Transverse colon (tissue), 4 donors: ENCODE data around the gene GNRH2. TPM values are rescaled to one million over a fixed set of nuclear protein-coding genes. Genes with fewer than 3 reads are reported as not detected.

Experiments used
- DNase-seq: peaks from one replicate; pipeline ENCODE4 v3.0.0-alpha.2; 2019
- H3K27ac ChIP-seq, 4 donors: fragments of 200-600 bp; sonication (generic); 2 replicates each; pipeline ENCODE4 v1.5.1; 2016 to 2018; ENCODE audit warnings: inconsistent platforms in 4 of 4
- H3K27me3 ChIP-seq: fragments of 200-600 bp; sonication (generic); 2 replicates; pipeline ENCODE4 v1.5.1; 2017; ENCODE audit warnings: inconsistent platforms
- H3K36me3 ChIP-seq, 4 donors: fragments of 200-600 bp; sonication (generic); 2 replicates each; pipeline ENCODE4 v1.5.1; 2017 to 2019; ENCODE audit warnings: inconsistent platforms in 4 of 4
- H3K4me1 ChIP-seq, 4 donors: fragments of 200-600 bp; sonication (generic); 2 replicates each; pipeline ENCODE4 v1.5.1; 2017 to 2020; ENCODE audit warnings: inconsistent platforms in 4 of 4
- H3K4me3 ChIP-seq, 4 donors: fragments of 200-600 bp; sonication (generic); 1 replicate in 1 of 4; 2 replicates in 3 of 4; pipeline versions ENCODE4 v1.5.1 to v1.6.1; 2017 to 2019; ENCODE audit warnings: inconsistent platforms in 4 of 4
- H3K9me3 ChIP-seq, 2 donors: fragments of 200-600 bp; sonication (generic); 2 replicates each; pipeline ENCODE4 v1.5.1; 2017 to 2019; ENCODE audit warnings: inconsistent platforms in 2 of 2
- EP300 ChIP-seq: sonication (generic); formaldehyde crosslinking; IDR thresholded peaks from one replicate; pipeline ENCODE4 v1.6.1; 2017; ENCODE audit warnings: antibody characterized with exemption, low read depth
- POLR2A ChIP-seq: fragments of 450-650 bp; IDR thresholded peaks from one replicate; pipeline ENCODE4 v1.6.1; 2016; ENCODE audit warnings: antibody characterized with exemption, mild to moderate bottlenecking, moderate library complexity
- POLR2AphosphoS5 ChIP-seq, 3 donors: sonication (generic); formaldehyde crosslinking; IDR thresholded peaks; one replicate each; pipeline ENCODE4 v1.6.1; 2016; ENCODE audit warnings: antibody characterized with exemption in 3 of 3
- WGBS, 2 donors: methylation state at CpG; one replicate each; pipeline ENCODE4 v1.1.5; 2018; ENCODE audit warnings: low coverage in 1 of 2; 5-methylcytosine and 5-hydroxymethylcytosine counted together
- in situ Hi-C, 4 donors: fragments of 200-750 bp; cut with MboI; loops; one replicate each; pipeline versions ENCODE4 v1.15.0 to v1.15.1; 2017; ENCODE audit warnings: low sequenced_read_pairs in 3 of 4, low pct_ligation_motif_present in 1 of 4, low pct_unique_long_range_greater_than_20kb in 1 of 4
- intact Hi-C: fragments of 100-400 bp; cut with DNase I; formaldehyde crosslinking; loops from one replicate; pipeline ENCODE4 v1.15.1; 2023; ENCODE audit warnings: low total_unique reads
- total RNA-seq, 4 donors: library from RNA; depleted of rRNA; stranded (reverse); fragments of >200 nt; gene quantifications; one replicate each; pipeline ENCODE4 v1.1.0, GENCODE V29; 2016
- TF ChIP-seq, protein P1 (sequence below), 5 experiments: fragments of 200-600 bp in 3 of 5; fragments of 450-650 bp in 2 of 5; sonication (generic) in 3 of 5; IDR thresholded peaks; 1 replicate in 2 of 5; 2 replicates in 3 of 5; pipeline ENCODE4 v1.5.1; 2016 to 2017; ENCODE audit warnings: antibody characterized with exemption in 5 of 5, inconsistent platforms in 3 of 5, mild to moderate bottlenecking in 2 of 5, moderate library complexity in 1 of 5

The GNRH2 gene
- total RNA-seq, 4 donors from 2014 or later = not detected

DNA sequence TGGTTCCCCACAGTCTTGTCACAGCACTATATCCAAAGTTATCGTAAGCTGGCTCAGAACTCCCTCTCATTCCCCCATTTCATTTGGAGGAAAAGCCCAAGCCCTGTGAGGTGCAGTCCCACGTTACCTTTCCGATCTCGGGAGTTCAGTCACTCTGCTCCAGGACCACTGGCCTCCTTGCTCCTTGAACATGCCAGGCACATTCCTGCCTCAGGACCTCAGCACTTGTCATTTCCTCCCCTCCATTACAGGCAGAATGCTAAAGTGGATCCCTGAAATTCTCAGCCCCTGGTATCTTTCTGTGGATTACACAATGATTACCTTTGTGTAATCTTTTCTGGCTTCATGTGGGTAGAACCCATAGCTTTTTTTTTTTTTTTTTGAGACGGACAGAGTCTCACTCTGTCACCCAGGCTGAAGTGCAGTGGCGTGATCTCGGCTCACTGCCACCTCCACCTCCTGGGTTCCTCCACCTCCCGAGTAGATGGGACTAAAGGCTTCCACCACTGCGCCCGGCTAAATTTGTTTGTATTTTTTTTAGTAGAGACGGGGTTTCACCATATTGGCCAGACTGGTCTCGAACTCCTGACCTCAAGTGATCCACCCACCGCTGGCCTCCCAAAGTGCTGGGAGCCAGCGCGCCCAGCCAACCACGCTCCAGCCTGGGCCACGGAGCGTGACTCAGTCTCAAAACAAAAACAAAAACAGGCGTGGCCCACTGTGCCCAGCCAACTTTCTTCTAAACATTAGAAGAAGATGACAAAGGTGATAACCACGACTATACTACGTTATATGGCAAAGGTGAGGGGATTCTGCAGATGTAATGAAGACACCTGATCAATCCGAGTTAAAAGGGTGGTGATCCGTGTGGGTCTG lies 24.0 kb downstream of the GNRH2 start:
- TF ChIP-seq POLR2A (no peak), EP300 (no peak)
- DNase-seq = no peak
- Histone ChIP-seq H3K4me1 (peaks cover 0 to 11% (median 8%) of the 10 kb centered on the region in 4 donors), H3K4me3 (no peak overlapping the region), H3K9me3 (no peaks in the 10 kb centered on the region), H3K27ac (no peak overlapping the region), H3K27me3 (peaks cover 20% of the 10 kb centered on the region), H3K36me3 (no peaks in the 10 kb centered on the region)
- in situ Hi-C loops (loop anchor here in 2 of 4 donors (25.0 kb wide), 1 partner anchor 245 kb away; no protein-coding TSS in a partner anchor), intact Hi-C loops (no loop called here)
- WGBS, 2 donors = 71 to 77% methylated on average over 6 to 23 of the region's 23 CpGs

DNA sequence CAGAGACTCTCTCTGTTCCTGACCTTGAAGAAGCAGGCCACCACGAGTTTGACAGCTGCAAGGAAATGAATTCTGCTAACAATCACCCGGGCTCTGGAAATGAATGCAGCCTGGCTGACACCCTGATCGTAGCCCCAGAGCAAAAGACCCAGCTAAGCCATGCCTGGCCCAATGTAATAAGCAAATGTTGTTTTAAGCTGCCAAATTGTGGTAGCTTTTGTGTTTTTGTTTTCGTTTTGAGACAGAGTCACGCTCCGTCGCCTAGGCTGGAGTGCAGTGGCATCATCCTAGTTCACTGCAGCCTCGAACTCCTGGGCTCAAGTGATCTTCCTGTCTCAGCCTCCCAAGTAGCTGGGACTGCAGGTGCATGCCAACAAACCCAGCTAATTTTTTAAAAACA lies 24.7 kb downstream of the GNRH2 start:
- Histone ChIP-seq H3K27me3 (peaks cover 27% of the 10 kb centered on the region), H3K27ac (no peak overlapping the region), H3K4me1 (peaks cover 0 to 12% (median 9%) of the 10 kb centered on the region in 4 donors), H3K9me3 (no peaks in the 10 kb centered on the region), H3K36me3 (no peaks in the 10 kb centered on the region), H3K4me3 (no peak overlapping the region)
- intact Hi-C loops (no loop called here), in situ Hi-C loops (loop anchor here in 2 of 4 donors (25.0 kb wide), 1 partner anchor 244 kb away; no protein-coding TSS in a partner anchor)
- no peak for TF ChIP-seq POLR2A
- no peak for TF ChIP-seq POLR2AphosphoS5 (IDR thresholded peaks at IDR 0.05)
- TF ChIP-seq EP300 = no peak
- 53 to 68% methylated on average over 4 to 8 of the region's 8 CpGs for WGBS, 2 donors
- no peak for DNase-seq

DNA sequence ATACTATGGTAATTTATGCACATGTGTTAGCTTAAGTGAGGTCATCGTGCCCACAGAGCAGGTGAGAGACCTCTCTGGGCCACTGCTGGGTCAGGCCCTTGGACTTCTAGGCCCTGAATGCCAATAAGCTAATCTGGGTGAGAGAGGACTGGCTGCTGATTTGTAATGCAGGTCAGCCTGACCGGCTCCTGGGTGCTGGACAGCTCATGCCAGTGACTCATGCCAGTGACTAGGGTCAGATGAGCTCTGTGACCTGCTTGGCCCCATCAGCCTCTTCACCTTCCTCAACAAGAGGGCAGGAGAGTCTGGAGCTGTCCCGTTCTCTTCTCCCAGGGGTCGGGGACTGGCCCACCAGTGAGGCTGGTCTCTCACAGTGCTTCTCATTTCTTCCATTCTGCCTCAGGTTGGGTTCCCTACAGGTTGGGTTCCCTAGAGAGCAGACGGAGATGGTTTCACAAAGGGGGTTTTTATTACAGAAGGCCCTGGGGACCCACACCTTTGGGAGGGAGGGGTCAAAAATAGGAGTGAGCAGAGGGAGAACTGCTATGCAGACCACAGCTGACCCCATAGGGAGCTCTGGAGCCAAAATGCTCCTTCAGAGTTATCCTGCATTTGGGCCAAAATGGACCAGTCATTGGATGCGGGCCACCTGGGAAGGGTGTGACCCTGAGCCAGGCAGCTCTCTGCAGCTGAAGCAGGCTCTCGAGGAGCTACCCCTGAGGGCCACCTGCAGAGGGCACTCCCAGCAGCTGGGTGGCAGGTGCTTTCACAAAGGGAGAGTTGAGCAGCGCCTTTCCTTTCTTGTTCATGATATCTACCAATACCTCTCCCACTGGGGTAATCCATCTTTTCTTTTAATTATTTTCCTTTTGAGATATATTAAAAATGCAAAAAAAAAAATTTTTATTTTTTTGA lies 25.8 kb downstream of the GNRH2 start:
- intact Hi-C loops = no loop called here
- in situ Hi-C loops = loop anchor here in 2 of 4 donors (25.0 kb wide), 1 partner anchor 243 kb away; no protein-coding TSS in a partner anchor
- Histone ChIP-seq H3K4me1 (peaks cover 0 to 12% (median 9%) of the 10 kb centered on the region in 4 donors), H3K27me3 (peaks cover 31% of the 10 kb centered on the region), H3K4me3 (no peak overlapping the region), H3K36me3 (no peaks in the 10 kb centered on the region), H3K27ac (no peak overlapping the region), H3K9me3 (no peaks in the 10 kb centered on the region)
- TF ChIP-seq, protein P1, sequence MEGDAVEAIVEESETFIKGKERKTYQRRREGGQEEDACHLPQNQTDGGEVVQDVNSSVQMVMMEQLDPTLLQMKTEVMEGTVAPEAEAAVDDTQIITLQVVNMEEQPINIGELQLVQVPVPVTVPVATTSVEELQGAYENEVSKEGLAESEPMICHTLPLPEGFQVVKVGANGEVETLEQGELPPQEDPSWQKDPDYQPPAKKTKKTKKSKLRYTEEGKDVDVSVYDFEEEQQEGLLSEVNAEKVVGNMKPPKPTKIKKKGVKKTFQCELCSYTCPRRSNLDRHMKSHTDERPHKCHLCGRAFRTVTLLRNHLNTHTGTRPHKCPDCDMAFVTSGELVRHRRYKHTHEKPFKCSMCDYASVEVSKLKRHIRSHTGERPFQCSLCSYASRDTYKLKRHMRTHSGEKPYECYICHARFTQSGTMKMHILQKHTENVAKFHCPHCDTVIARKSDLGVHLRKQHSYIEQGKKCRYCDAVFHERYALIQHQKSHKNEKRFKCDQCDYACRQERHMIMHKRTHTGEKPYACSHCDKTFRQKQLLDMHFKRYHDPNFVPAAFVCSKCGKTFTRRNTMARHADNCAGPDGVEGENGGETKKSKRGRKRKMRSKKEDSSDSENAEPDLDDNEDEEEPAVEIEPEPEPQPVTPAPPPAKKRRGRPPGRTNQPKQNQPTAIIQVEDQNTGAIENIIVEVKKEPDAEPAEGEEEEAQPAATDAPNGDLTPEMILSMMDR (IDR thresholded peaks at IDR 0.05) = peak in 3 of 5 experiments; percentile 6 to 14 (median 7)
- no peak for TF ChIP-seq POLR2AphosphoS5 (IDR thresholded peaks at IDR 0.05)
- no peak for DNase-seq
- 27 to 70% methylated on average over 2 to 8 of the region's 8 CpGs for WGBS, 2 donors

DNA sequence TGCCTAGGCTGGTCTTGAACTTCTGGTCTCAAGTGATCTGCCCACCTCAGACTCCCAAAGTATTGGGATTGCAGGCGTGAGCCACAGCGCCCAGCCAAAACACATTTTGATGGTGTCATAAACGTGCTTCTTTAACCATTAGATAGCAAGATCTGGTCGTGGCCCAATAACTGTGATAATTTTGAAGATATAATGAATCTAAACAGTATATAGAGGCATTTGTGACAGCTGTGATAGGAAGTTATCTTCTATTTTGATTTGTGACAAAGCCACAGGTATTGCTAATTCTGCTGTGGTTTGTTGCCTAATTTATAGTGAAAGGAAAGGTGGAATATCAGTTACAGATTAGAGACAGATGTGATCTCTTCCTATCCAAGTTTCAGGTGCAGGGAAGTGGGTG lies 27.3 kb downstream of the GNRH2 start:
- intact Hi-C loops = no loop called here

More for the DNA sequence above, 27.3 kb downstream of the GNRH2 start:
- in situ Hi-C loops = loop anchor here in 2 of 4 donors (25.0 kb wide), 1 partner anchor 242 kb away; no protein-coding TSS in a partner anchor
- H3K36me3 ChIP-seq = no peaks in the 10 kb centered on the region
- no peak overlapping the region for H3K4me3 ChIP-seq
- no peak overlapping the region for H3K27ac ChIP-seq
- no peak for TF ChIP-seq POLR2A
- TF ChIP-seq EP300 = no peak
- TF ChIP-seq, protein P1 (IDR thresholded peaks at IDR 0.05) = no peak
- no peak for TF ChIP-seq POLR2AphosphoS5 (IDR thresholded peaks at IDR 0.05)
- peaks cover 31% of the 10 kb centered on the region for H3K27me3 ChIP-seq
- H3K4me1 ChIP-seq = peaks cover 0 to 12% (median 9%) of the 10 kb centered on the region in 4 donors
- 62 to 65% methylated on average over 2 to 4 of the region's 4 CpGs for WGBS, 2 donors
- DNase-seq = no peak
- H3K9me3 ChIP-seq = no peaks in the 10 kb centered on the region
